ENCODE data around the gene TNRC6B. TPM values are rescaled to one million over a fixed set of nuclear protein-coding genes. Genes with fewer than 3 reads are reported as not detected.

The TNRC6B gene, protein sequence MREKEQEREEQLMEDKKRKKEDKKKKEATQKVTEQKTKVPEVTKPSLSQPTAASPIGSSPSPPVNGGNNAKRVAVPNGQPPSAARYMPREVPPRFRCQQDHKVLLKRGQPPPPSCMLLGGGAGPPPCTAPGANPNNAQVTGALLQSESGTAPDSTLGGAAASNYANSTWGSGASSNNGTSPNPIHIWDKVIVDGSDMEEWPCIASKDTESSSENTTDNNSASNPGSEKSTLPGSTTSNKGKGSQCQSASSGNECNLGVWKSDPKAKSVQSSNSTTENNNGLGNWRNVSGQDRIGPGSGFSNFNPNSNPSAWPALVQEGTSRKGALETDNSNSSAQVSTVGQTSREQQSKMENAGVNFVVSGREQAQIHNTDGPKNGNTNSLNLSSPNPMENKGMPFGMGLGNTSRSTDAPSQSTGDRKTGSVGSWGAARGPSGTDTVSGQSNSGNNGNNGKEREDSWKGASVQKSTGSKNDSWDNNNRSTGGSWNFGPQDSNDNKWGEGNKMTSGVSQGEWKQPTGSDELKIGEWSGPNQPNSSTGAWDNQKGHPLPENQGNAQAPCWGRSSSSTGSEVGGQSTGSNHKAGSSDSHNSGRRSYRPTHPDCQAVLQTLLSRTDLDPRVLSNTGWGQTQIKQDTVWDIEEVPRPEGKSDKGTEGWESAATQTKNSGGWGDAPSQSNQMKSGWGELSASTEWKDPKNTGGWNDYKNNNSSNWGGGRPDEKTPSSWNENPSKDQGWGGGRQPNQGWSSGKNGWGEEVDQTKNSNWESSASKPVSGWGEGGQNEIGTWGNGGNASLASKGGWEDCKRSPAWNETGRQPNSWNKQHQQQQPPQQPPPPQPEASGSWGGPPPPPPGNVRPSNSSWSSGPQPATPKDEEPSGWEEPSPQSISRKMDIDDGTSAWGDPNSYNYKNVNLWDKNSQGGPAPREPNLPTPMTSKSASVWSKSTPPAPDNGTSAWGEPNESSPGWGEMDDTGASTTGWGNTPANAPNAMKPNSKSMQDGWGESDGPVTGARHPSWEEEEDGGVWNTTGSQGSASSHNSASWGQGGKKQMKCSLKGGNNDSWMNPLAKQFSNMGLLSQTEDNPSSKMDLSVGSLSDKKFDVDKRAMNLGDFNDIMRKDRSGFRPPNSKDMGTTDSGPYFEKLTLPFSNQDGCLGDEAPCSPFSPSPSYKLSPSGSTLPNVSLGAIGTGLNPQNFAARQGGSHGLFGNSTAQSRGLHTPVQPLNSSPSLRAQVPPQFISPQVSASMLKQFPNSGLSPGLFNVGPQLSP (N-terminal part only)
- total RNA-seq, result 28.1 and 30.3 TPM in 2 replicates

DNA sequence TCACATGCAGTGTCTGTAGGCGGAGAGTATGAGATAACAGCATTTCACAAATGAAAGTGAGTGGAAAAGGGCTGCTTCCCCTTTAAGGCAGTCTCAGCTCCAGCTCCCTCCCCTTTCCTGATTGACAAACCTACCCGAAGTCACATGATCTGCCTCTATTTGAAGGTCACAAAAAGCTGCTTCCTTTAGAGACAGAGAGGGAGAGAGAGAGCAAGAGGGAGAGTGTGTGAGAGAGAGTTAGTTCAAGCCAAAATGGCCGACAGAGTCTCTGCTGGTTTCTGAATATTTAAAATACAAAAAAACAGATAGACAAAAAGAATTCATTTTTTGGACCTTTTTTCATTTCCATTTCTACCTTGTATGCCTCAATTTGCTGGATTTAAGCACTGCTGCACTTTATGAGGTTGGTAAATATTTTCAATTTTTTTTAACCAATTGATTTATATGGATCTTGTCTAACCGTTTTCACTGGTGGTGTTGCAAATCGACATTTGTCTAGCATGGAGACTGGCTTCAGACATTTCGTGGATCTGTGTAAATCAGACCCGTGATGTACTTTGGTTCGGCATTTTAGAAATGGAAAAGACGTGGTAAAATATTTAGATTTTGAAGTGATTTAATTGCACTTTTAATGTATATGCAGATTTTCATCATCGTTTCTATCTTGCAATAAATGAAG is at the start of gene TNRC6B:
Gene TNRC6B, plus strand, starts transcription at position 188 of the 679 bp plus-strand sequence. Its CDS starts 211 bp downstream, at position 399.

DNA sequence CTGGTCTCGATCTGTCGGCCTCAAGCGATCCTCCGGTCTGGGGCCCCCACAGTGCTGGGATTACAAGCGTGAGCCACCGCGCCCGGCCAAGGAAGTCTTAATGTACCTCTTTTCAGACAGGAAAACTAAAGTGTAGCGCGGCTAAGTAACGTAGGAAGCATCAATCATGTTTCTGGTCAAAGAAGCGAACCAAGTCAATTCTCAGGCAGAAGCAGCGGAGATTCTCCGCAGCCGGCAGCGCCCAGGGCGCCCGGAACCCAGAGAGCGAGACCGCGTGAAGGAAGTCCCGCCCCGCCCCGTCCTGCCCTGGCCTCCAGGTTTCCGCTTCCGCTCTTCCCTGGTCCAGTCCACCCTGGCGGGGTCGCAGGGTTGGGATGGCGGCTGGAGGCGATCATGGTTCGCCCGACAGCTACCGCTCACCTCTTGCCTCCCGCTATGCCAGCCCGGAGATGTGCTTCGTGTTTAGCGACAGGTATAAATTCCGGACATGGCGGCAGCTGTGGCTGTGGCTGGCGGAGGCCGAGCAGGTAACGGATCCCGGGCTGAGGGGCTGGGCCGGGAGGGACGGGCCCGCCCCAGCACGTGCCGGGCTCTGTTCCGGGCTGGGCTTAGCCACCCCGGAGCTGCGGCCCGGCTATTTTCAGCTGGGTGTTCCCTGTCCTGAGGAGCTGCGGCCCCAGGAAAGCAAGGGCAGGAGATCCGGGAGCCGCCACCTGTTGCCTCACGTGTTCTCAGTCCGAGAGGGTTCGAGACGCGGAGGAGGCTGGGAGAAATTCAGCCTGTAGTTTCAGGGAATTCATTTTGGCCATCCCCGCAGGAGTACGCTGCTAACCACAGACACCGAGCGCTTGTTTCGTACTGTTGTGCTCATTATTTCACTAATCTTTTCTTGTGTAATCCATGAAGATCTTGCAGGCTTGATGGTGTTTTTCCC is 168.7 kb downstream of the TNRC6B start, which contains the start of gene ADSL:
Gene ADSL, plus strand, starts transcription at position 316 of the 934 bp plus-strand sequence. Its CDS starts 59 bp downstream, at position 375.

Other genes starting within 250 kb of the TNRC6B start
- not detected in 2 replicates for gene TMA7B, start 217.5 kb upstream of the TNRC6B start, total RNA-seq
- gene FAM83F, start 183.0 kb upstream of the TNRC6B start, total RNA-seq, result under 0.01 TPM in 2 replicates
- 101 and 108 TPM in 2 replicates for gene ADSL, start 168.6 kb downstream of the TNRC6B start, total RNA-seq
- gene SGSM3, start 192.7 kb downstream of the TNRC6B start, total RNA-seq, result 36.7 and 37.3 TPM in 2 replicates